PC-3 (cell line): ENCODE results near the gene SCNN1B.

Experiments
- CTCF ChIP-seq: fragments of 300-600 bp; sonication (generic); conservative IDR thresholded peaks from 2 replicates; pipeline ENCODE4 v1.5.1; 2017; ENCODE audit warnings: antibody characterized with exemption, low read depth, mild to moderate bottlenecking, low read length
- EZH2 ChIP-seq: fragments of 300-600 bp; sonication (generic); IDR thresholded peaks from one replicate; pipeline ENCODE4 v1.6.1; 2017; ENCODE audit warnings: antibody characterized with exemption, mild to moderate bottlenecking, low read length; ENCODE audit not compliant: unreplicated experiment

GRCh38 chr16:23274968-23275367 is 27.1 kb upstream of the SCNN1B start:
- TF ChIP-seq CTCF: no peak
- TF ChIP-seq EZH2: no peak
